Measurements from ENCODE around the gene UIMC1. TPM values are rescaled to one million over a fixed set of nuclear protein-coding genes. Genes with fewer than 3 reads are reported as not detected.
"Not testable (repeated sequence)": the region's sequence is repeated elsewhere in the genome, so short reads cannot be mapped to it uniquely, and the experiment has no call there.

The UIMC1 gene
- total RNA-seq, 4 donors from 2014 or later, result 18.2 to 31.0 (median 29.2) TPM

DNA sequence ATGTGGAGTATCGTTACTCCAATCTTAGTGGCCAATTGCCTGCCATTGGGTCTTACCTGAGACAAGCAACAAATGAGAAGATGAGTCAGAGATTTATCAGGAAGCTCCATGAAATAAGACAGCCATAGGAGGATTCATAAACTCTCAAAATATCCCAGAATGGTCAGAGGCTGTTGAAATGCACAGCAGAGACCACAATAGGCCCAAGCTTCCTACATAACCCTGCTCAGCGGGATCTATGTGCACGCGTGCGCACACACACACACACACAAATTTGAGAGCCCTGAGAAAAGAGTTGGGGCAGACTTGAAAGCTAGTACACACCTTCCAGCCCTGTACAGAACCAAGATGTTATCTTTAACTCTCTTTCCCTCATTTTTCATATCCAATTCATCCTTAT is 9.8 kb downstream of the UIMC1 start:
- TF ChIP-seq, protein P1, sequence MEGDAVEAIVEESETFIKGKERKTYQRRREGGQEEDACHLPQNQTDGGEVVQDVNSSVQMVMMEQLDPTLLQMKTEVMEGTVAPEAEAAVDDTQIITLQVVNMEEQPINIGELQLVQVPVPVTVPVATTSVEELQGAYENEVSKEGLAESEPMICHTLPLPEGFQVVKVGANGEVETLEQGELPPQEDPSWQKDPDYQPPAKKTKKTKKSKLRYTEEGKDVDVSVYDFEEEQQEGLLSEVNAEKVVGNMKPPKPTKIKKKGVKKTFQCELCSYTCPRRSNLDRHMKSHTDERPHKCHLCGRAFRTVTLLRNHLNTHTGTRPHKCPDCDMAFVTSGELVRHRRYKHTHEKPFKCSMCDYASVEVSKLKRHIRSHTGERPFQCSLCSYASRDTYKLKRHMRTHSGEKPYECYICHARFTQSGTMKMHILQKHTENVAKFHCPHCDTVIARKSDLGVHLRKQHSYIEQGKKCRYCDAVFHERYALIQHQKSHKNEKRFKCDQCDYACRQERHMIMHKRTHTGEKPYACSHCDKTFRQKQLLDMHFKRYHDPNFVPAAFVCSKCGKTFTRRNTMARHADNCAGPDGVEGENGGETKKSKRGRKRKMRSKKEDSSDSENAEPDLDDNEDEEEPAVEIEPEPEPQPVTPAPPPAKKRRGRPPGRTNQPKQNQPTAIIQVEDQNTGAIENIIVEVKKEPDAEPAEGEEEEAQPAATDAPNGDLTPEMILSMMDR (IDR thresholded peaks at IDR 0.05), result no peak
- no peak for TF ChIP-seq POLR2A (IDR thresholded peaks at IDR 0.05)
- intact Hi-C loops (cut with DNase I; ENCODE audit: low total_unique reads), result no loop called here
- no peak overlapping the region for H3K4me3 ChIP-seq (ENCODE audit: low read depth, poor library complexity, severe bottlenecking)
- WGBS, 2 donors, result 90 to 93% methylated on average over 5 of the region's 5 CpGs
- DNase-seq (ENCODE audit: low spot score in 2 of 2), result no peak

DNA sequence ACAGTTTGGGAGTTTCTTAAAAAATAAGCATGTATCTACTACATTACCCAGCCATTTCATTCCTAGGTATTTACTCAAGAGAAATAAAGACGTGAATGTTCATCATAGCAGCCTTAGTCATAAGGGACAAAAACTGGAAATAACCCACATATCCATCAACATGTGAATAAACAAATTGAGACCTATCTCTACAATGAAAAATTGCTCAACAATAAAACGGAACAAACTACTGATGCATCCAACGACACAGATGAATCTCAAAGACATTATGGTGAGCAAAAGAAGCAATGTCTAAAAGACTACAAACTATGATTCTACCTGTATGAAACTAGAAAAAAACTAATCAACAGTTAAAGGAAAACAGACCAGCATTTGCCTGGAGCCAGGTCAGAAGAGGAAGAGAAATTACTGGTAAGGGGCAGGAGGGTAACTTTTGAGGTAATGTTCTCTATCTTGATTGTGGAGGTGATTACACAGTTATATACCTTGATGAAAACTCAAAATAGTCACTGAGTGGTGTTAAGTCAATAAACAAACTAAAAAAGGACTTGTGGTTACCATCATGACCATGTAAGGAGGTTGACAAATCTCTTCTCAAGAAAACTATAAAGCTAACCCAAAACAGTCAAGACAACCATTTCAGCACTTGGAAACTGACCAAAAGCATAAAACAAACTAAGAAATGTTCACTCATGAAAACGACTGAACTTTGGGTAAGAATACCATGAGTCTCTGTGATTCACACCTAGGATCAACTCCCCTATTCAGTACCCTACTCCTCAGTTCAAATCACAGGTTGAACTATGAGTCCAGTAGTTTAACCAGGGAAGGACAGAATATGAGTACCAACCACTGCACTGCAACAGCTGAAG is 10.4 kb downstream of the UIMC1 start:
- no peak for DNase-seq (ENCODE audit: low spot score in 2 of 2)
- WGBS, 2 donors, result 39 to 43% methylated on average over 4 of the region's 4 CpGs
- intact Hi-C loops (cut with DNase I; ENCODE audit: low total_unique reads), result no loop called here
- TF ChIP-seq POLR2A (IDR thresholded peaks at IDR 0.05), result no peak
- TF ChIP-seq, protein P1 (IDR thresholded peaks at IDR 0.05), result no peak
- no peak overlapping the region for H3K4me3 ChIP-seq (ENCODE audit: low read depth, poor library complexity, severe bottlenecking)

DNA sequence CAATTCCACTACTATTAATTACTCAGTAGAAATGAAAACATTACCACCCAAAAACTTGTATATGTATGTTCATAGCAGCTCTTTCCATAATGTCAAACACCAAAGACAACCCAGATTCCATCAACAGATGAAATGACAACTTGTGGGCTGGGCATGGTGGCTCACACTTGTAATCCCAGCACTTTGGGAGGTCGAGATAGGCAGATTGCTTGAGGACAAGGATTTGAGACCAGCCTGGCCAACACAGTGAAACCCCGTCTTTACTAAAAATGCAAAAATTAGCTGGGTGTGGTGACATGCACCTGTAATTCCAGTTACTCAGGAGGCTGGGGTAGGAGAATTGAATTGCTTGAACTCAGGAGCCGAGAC is 11.5 kb downstream of the UIMC1 start:
- TF ChIP-seq, protein P1 (IDR thresholded peaks at IDR 0.05), result no peak
- no peak for TF ChIP-seq POLR2A (IDR thresholded peaks at IDR 0.05)
- DNase-seq (ENCODE audit: low spot score in 2 of 2), result no peak
- intact Hi-C loops (cut with DNase I; ENCODE audit: low total_unique reads), result no loop called here
- H3K4me3 ChIP-seq (ENCODE audit: low read depth, poor library complexity, severe bottlenecking), result no peak overlapping the region
- WGBS, 2 donors, result 89 to 97% methylated on average over 3 of the region's 3 CpGs

DNA sequence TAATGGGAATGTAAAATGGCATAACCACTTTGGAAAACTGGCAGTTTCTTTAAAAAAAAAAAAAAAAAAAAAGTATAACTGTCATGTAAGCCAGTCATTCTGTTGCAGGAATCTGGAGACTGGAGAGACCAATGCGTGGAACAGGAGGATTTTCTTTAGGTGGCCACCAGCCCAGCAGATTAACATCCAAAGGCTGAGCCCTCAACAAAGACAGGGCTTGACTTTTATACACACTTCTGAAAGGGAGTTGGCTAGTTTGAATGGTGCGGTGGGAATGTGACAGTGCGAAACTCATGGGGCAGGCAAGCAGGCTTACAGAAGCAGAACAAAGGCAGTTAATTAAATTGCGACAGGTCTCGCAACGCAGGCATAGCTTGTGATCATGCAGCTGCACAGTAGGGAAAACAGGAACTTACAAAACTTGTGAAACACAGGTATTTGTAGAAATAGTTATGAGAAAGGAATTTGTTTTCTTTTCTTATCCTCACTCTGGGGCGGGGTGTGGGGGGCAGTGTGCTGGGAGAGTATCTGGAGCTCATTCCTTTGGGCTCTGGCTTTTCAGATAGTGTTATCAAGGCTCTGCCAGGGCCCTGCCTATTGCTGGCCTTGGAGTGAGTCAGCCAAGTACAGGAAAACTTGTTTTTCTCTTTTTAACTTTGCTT is 12.0 kb downstream of the UIMC1 start:
- no peak for TF ChIP-seq POLR2A (IDR thresholded peaks at IDR 0.05)
- TF ChIP-seq, protein P1 (IDR thresholded peaks at IDR 0.05), result no peak
- no peak for DNase-seq (ENCODE audit: low spot score in 2 of 2)
- no peak overlapping the region for H3K4me3 ChIP-seq (ENCODE audit: low read depth, poor library complexity, severe bottlenecking)
- WGBS, 2 donors, result 72 to 81% methylated on average over 7 of the region's 7 CpGs
- intact Hi-C loops (cut with DNase I; ENCODE audit: low total_unique reads), result no loop called here

DNA sequence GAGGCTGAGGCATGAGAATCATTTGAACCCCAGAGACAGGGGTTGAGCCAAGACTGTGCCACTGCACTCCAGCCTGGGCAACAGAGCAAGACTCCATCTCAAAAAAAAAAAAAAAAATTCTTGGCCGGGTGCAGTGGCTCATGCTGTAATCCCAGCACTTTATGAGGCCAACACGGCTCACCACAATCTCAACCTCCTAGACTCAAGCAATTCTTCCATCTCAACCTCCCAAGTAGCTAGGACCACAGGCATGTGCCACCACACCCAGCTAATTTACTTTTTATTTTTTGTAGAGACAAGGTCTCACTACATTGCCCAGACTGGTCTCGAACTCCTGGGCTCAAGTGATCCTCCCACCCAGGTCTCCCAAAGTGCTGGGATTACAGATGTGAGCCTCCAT is 13.5 kb downstream of the UIMC1 start:
- WGBS, 2 donors, result 77 to 86% methylated on average over 3 of the region's 3 CpGs
- H3K4me3 ChIP-seq (ENCODE audit: low read depth, poor library complexity, severe bottlenecking); intact Hi-C loops (cut with DNase I; ENCODE audit: low total_unique reads); DNase-seq (ENCODE audit: low spot score in 2 of 2): not testable (repeated sequence)

DNA sequence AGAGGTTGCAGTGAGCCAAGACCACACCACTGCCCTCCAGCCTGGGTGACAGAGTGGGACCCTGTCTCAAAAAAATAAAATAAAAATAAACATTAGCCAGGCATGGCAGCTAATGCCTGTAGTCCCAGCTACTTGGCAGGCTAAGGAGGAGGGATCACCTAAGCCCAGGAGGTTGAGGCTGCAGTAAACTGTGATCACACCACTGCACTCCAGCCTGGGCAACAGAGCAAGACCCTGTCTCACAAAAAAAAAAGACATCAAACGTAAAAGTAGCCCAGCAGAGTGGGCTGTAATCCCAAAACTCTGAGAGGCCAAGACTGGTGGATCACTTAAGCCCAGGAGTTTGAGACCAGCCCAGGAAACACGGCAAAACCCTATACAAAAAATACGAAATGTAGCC is 19.0 kb downstream of the UIMC1 start:
- intact Hi-C loops (cut with DNase I; ENCODE audit: low total_unique reads), result no loop called here
- 92 to 95% methylated on average over 3 of the region's 3 CpGs for WGBS, 2 donors
- H3K4me3 ChIP-seq (ENCODE audit: low read depth, poor library complexity, severe bottlenecking), result no peak overlapping the region
- DNase-seq (ENCODE audit: low spot score in 2 of 2), result no peak
- TF ChIP-seq, protein P1 (IDR thresholded peaks at IDR 0.05), result no peak
- TF ChIP-seq POLR2A (IDR thresholded peaks at IDR 0.05), result no peak

All from lower leg skin (tissue), 4 donors.